K562 (cell line): Measurements from ENCODE around the gene PLXNB1. TPM values are rescaled to one million over a fixed set of nuclear protein-coding genes. Genes with fewer than 3 reads are reported as not detected.

ENCODE experiments used
- FOS ChIP-seq: IDR thresholded peaks from 3 replicates; pipeline ENCODE4 v1.6.1; 2011; ENCODE audit not compliant: insufficient read length; ENCODE audit errors: extremely low read depth
- MBD2 ChIP-seq: sonication (generic); IDR thresholded peaks from 2 replicates; pipeline ENCODE4 v1.6.1; 2016; ENCODE audit warnings: low read depth, borderline replicate concordance
- RBM22 ChIP-seq: fragments of 200-400 bp; formaldehyde crosslinking; IDR thresholded peaks from 2 replicates; pipeline ENCODE4 v1.6.1; 2018; ENCODE audit warnings: low read length, low read depth; ENCODE audit not compliant: poor library complexity, severe bottlenecking
- ZNF311 ChIP-seq: fragments of 250-450 bp; sonication (Bioruptor Pico); IDR thresholded peaks from 2 replicates; pipeline ENCODE4 v1.4.0; 2020; ENCODE audit warnings: mild to moderate bottlenecking, moderate library complexity
- polyA plus RNA-seq, 8 experiments: library from polyadenylated mRNA; depleted of rRNA in 4 of 8; stranded (reverse) in 5 of 8; unstranded in 3 of 8; fragments of >200 nt; fragmentation: Nextera tagmentation in 2 of 8; fragmentation: Illumina TruSeq in 1 of 8; extraction: Ambion mirVana in 2 of 8; extraction: Trizol in 1 of 8; gene quantifications; 2 replicates each; pipeline versions ENCODE4 v1.2.1 to v1.2.3, GENCODE V29; 2011 to 2014; ENCODE audit warnings: inconsistent platforms in 1 of 8, missing spikeins in 1 of 8
- total RNA-seq, 7 experiments: library from RNA; depleted of rRNA in 6 of 7; stranded (reverse); fragments of >200 nt in 6 of 7; fragmentation: Illumina TruSeq in 2 of 7; extraction: Trizol in 2 of 7; gene quantifications; 2 replicates each; pipeline versions ENCODE4 v1.2.1 to v1.2.3, GENCODE V29; 2011 to 2021; ENCODE audit warnings: low replicate concordance in 1 of 7
- TF ChIP-seq, protein P1 (sequence below), 2 experiments: fragments of 450-650 bp; formaldehyde crosslinking in 1 of 2; IDR thresholded peaks; 2 replicates each; pipeline versions ENCODE4 v1.4.0 to v1.6.1; 2014 to 2020; ENCODE audit warnings: mild to moderate bottlenecking in 2 of 2, borderline replicate concordance in 1 of 2, low read depth in 1 of 2
- TF ChIP-seq, protein P2 (sequence below): sonication (generic); formaldehyde crosslinking; IDR thresholded peaks from 2 replicates; pipeline ENCODE4 v1.8.0; 2022; ENCODE audit warnings: missing genetic modification reagents, mild to moderate bottlenecking, moderate library complexity, borderline replicate concordance

The PLXNB1 gene
- total and polyA plus RNA-seq, 9 of the 15 experiments (the other 6 are each of a cell fraction or from before 2014, with no cell fraction given) = 0.17 to 17.4 (median 6.0) TPM

DNA sequence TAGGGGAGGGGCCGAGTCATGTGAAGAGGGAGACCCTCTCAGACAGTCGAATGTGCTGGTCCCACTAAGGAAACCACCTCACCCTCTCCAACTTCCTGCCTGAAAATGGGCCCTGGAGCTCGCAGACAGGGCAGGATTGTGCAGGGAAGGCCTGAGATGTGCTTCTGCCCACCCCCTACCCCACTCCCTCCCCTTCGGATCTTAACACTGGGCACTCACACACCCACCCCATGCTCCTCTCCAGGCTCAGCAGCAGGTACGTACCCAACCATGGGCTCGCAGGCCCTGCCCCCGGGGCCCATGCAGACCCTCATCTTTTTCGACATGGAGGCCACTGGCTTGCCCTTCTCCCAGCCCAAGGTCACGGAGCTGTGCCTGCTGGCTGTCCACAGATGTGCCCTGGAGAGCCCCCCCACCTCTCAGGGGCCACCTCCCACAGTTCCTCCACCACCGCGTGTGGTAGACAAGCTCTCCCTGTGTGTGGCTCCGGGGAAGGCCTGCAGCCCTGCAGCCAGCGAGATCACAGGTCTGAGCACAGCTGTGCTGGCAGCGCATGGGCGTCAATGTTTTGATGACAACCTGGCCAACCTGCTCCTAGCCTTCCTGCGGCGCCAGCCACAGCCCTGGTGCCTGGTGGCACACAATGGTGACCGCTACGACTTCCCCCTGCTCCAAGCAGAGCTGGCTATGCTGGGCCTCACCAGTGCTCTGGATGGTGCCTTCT, 36.7 kb upstream of the PLXNB1 start (continued):
- TF ChIP-seq, protein P1, sequence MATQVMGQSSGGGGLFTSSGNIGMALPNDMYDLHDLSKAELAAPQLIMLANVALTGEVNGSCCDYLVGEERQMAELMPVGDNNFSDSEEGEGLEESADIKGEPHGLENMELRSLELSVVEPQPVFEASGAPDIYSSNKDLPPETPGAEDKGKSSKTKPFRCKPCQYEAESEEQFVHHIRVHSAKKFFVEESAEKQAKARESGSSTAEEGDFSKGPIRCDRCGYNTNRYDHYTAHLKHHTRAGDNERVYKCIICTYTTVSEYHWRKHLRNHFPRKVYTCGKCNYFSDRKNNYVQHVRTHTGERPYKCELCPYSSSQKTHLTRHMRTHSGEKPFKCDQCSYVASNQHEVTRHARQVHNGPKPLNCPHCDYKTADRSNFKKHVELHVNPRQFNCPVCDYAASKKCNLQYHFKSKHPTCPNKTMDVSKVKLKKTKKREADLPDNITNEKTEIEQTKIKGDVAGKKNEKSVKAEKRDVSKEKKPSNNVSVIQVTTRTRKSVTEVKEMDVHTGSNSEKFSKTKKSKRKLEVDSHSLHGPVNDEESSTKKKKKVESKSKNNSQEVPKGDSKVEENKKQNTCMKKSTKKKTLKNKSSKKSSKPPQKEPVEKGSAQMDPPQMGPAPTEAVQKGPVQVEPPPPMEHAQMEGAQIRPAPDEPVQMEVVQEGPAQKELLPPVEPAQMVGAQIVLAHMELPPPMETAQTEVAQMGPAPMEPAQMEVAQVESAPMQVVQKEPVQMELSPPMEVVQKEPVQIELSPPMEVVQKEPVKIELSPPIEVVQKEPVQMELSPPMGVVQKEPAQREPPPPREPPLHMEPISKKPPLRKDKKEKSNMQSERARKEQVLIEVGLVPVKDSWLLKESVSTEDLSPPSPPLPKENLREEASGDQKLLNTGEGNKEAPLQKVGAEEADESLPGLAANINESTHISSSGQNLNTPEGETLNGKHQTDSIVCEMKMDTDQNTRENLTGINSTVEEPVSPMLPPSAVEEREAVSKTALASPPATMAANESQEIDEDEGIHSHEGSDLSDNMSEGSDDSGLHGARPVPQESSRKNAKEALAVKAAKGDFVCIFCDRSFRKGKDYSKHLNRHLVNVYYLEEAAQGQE (IDR thresholded peaks at IDR 0.05; ENCODE audit: borderline replicate concordance) = no peak
- TF ChIP-seq, protein P1 (CRISPR knock-in tag; IDR thresholded peaks at IDR 0.05; ENCODE audit: low read depth) = no peak
- no peak for TF ChIP-seq ZNF311
- no peak for TF ChIP-seq FOS
- TF ChIP-seq, protein P2, sequence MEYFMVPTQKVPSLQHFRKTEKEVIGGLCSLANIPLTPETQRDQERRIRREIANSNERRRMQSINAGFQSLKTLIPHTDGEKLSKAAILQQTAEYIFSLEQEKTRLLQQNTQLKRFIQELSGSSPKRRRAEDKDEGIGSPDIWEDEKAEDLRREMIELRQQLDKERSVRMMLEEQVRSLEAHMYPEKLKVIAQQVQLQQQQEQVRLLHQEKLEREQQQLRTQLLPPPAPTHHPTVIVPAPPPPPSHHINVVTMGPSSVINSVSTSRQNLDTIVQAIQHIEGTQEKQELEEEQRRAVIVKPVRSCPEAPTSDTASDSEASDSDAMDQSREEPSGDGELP (CRISPR knock-in tag) = no peak
- TF ChIP-seq RBM22 = peak; percentile 31
- TF ChIP-seq MBD2 = no peak
